Measurements from ENCODE around the gene RPS29. TPM values are rescaled to one million over a fixed set of nuclear protein-coding genes. Genes with fewer than 3 reads are reported as not detected.

Gene RPS29
- total RNA-seq, 1 experiment from 2014 or later: 866 TPM

DNA sequence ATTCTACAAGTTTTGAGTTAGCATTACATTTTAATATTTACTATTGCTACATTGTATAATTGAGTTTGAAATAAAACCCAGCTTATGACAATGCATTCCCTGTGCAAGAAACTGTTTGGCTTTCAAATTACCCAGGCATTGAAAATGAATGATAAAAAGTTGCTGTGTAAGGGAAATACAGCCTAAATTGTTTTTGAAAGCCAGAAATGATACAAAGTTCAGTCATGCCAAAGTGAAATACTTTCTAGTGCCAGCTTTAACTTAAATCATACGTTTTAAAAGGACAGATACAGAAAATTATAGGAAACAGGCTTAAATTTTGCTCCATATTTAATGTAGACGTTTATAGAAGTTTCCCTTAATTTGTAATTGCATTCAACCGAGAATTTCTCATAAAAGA is 37.2 kb upstream of the RPS29 start:
- H3K4me3 ChIP-seq (ENCODE audit: low read depth in 2 of 2, low read length in 2 of 2): peak overlapping the region; percentile 39 to 95

DNA sequence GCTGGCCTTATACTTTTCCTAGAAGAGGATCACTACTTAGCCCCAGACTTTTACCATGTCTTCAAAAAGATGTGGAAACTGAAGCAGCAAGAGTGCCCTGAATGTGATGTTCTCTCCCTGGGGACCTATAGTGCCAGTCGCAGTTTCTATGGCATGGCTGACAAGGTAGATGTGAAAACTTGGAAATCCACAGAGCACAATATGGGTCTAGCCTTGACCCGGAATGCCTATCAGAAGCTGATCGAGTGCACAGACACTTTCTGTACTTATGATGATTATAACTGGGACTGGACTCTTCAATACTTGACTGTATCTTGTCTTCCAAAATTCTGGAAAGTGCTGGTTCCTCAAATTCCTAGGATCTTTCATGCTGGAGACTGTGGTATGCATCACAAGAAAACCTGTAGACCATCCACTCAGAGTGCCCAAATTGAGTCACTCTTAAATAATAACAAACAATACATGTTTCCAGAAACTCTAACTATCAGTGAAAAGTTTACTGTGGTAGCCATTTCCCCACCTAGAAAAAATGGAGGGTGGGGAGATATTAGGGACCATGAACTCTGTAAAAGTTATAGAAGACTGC is 35.9 kb upstream of the RPS29 start:
- Histone ChIP-seq H3K36me3 (ENCODE audit: control insufficient read depth, insufficient read depth, low read length) (peaks cover 18% of the 10 kb centered on the region), H3K27me3 (ENCODE audit: control insufficient read depth, insufficient read depth, low read length) (no peaks in the 10 kb centered on the region), H3K4me1 (ENCODE audit: control insufficient read depth, insufficient read depth, low read length) (peaks cover 17% of the 10 kb centered on the region), H3K4me3 (ENCODE audit: low read depth in 2 of 2, low read length in 2 of 2) (peak overlapping the region; percentile 92 to 95), H3K9me3 (ENCODE audit: control insufficient read depth, insufficient read depth, low read depth, low read length) (no peaks in the 10 kb centered on the region), H3K27ac (ENCODE audit: low read length) (peak overlapping the region; percentile 88)
- no peak for DNase-seq (ENCODE audit: low read depth, low spot score)
- TSS peak; percentile 91 for BruUV-seq (replicated peaks)
- CTCF ChIA-PET: no interaction called here
- TF ChIP-seq POLR2AphosphoS5 (IDR thresholded peaks at IDR 0.05; ENCODE audit: low read depth, low read length) (no peak), SIN3A (IDR thresholded peaks at IDR 0.05; ENCODE audit: borderline replicate concordance, insufficient read depth, low read depth, low read length) (no peak)
- TF ChIP-seq, protein P1, sequence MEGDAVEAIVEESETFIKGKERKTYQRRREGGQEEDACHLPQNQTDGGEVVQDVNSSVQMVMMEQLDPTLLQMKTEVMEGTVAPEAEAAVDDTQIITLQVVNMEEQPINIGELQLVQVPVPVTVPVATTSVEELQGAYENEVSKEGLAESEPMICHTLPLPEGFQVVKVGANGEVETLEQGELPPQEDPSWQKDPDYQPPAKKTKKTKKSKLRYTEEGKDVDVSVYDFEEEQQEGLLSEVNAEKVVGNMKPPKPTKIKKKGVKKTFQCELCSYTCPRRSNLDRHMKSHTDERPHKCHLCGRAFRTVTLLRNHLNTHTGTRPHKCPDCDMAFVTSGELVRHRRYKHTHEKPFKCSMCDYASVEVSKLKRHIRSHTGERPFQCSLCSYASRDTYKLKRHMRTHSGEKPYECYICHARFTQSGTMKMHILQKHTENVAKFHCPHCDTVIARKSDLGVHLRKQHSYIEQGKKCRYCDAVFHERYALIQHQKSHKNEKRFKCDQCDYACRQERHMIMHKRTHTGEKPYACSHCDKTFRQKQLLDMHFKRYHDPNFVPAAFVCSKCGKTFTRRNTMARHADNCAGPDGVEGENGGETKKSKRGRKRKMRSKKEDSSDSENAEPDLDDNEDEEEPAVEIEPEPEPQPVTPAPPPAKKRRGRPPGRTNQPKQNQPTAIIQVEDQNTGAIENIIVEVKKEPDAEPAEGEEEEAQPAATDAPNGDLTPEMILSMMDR (IDR thresholded peaks at IDR 0.05): no peak
- ATAC-seq: no peak
- in situ Hi-C loops (cut with HindIII; ENCODE audit: low pct_unique_long_range_greater_than_20kb, low sequenced_read_pairs) (no loop called here), intact Hi-C loops (cut with micrococcal nuclease; ENCODE audit: unreplicated experiment) (no loop called here)
- POLR2A ChIA-PET: no interaction called here

More for the DNA sequence above, 37.2 kb upstream of the RPS29 start:
- ATAC-seq: no peak
- Histone ChIP-seq H3K27me3 (ENCODE audit: control insufficient read depth, insufficient read depth, low read length) (no peaks in the 10 kb centered on the region), H3K9me3 (ENCODE audit: control insufficient read depth, insufficient read depth, low read depth, low read length) (no peaks in the 10 kb centered on the region), H3K27ac (ENCODE audit: low read length) (peak overlapping the region; percentile 88), H3K36me3 (ENCODE audit: control insufficient read depth, insufficient read depth, low read length) (peaks cover 15% of the 10 kb centered on the region), H3K4me1 (ENCODE audit: control insufficient read depth, insufficient read depth, low read length) (peaks cover 4% of the 10 kb centered on the region)
- CTCF ChIA-PET: no interaction called here
- in situ Hi-C loops (cut with HindIII; ENCODE audit: low pct_unique_long_range_greater_than_20kb, low sequenced_read_pairs): no loop called here
- TF ChIP-seq POLR2AphosphoS5 (IDR thresholded peaks at IDR 0.05; ENCODE audit: low read depth, low read length): no peak
- TF ChIP-seq TCF7L2 (IDR thresholded peaks at IDR 0.05; ENCODE audit: low read depth, low read length): no peak
- TF ChIP-seq, protein P2, sequence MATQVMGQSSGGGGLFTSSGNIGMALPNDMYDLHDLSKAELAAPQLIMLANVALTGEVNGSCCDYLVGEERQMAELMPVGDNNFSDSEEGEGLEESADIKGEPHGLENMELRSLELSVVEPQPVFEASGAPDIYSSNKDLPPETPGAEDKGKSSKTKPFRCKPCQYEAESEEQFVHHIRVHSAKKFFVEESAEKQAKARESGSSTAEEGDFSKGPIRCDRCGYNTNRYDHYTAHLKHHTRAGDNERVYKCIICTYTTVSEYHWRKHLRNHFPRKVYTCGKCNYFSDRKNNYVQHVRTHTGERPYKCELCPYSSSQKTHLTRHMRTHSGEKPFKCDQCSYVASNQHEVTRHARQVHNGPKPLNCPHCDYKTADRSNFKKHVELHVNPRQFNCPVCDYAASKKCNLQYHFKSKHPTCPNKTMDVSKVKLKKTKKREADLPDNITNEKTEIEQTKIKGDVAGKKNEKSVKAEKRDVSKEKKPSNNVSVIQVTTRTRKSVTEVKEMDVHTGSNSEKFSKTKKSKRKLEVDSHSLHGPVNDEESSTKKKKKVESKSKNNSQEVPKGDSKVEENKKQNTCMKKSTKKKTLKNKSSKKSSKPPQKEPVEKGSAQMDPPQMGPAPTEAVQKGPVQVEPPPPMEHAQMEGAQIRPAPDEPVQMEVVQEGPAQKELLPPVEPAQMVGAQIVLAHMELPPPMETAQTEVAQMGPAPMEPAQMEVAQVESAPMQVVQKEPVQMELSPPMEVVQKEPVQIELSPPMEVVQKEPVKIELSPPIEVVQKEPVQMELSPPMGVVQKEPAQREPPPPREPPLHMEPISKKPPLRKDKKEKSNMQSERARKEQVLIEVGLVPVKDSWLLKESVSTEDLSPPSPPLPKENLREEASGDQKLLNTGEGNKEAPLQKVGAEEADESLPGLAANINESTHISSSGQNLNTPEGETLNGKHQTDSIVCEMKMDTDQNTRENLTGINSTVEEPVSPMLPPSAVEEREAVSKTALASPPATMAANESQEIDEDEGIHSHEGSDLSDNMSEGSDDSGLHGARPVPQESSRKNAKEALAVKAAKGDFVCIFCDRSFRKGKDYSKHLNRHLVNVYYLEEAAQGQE (IDR thresholded peaks at IDR 0.05; ENCODE audit: insufficient read depth in 1 of 2, low read depth in 2 of 2, low read length in 1 of 2): no peak
- TF ChIP-seq, protein P1 (IDR thresholded peaks at IDR 0.05): no peak
- no peak for TF ChIP-seq SIN3A (IDR thresholded peaks at IDR 0.05; ENCODE audit: borderline replicate concordance, insufficient read depth, low read depth, low read length)
- no TSS peak for BruUV-seq (replicated peaks)
- POLR2A ChIA-PET: no interaction called here
- no peak for DNase-seq (ENCODE audit: low read depth, low spot score)
- intact Hi-C loops (cut with micrococcal nuclease; ENCODE audit: unreplicated experiment): no loop called here

Data from Panc1 (cell line).